GM21447 (cell line): ENCODE data around the gene CPEB2.

Source experiments
- ATAC-seq: cut with Tn5 transposase; IDR thresholded peaks from one replicate; pipeline ENCODE4 v1.9.1; 2021; ENCODE audit not compliant: unreplicated experiment

Gene CPEB2

GRCh38 chr4:15116509-15117079, 114.3 kb downstream of the CPEB2 start:
- ATAC-seq, result no peak

GRCh38 chr4:15117270-15117946, 115.1 kb downstream of the CPEB2 start:
- no peak for ATAC-seq

- ATAC-seq, result no peak
Observed at GRCh38 chr4:15118292-15118691, 116.0 kb downstream of the CPEB2 start.
